GM12801 (cell line): Measurements from ENCODE around the gene SEC11C.

Experiments used
- TF ChIP-seq, protein P1 (sequence below): IDR thresholded peaks from one replicate; pipeline ENCODE4 v1.5.1; 2011; ENCODE audit warnings: control low read depth; ENCODE audit not compliant: insufficient read length; ENCODE audit errors: extremely low read depth

SEC11C gene

DNA sequence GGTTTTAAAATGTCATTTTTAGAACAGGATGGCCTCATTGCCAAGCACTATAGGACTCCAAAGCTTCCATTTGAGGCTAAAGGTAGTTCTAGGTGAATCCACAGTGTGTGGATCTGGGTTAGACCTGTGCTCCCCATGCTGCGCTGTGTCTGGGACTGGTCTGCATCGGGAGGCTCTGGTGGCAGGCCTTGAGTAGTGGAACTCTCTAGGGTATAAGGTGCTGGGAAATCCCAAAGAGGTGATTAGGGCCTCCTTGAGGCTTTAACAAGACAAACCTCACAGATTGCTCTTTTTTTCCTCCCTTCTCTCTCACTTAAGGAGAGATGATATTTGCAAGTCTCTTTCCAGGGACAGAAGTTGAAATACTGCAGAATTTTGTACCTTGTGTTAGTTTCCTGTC is 9.3 kb downstream of the SEC11C start:
- TF ChIP-seq, protein P1, sequence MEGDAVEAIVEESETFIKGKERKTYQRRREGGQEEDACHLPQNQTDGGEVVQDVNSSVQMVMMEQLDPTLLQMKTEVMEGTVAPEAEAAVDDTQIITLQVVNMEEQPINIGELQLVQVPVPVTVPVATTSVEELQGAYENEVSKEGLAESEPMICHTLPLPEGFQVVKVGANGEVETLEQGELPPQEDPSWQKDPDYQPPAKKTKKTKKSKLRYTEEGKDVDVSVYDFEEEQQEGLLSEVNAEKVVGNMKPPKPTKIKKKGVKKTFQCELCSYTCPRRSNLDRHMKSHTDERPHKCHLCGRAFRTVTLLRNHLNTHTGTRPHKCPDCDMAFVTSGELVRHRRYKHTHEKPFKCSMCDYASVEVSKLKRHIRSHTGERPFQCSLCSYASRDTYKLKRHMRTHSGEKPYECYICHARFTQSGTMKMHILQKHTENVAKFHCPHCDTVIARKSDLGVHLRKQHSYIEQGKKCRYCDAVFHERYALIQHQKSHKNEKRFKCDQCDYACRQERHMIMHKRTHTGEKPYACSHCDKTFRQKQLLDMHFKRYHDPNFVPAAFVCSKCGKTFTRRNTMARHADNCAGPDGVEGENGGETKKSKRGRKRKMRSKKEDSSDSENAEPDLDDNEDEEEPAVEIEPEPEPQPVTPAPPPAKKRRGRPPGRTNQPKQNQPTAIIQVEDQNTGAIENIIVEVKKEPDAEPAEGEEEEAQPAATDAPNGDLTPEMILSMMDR: no peak

DNA sequence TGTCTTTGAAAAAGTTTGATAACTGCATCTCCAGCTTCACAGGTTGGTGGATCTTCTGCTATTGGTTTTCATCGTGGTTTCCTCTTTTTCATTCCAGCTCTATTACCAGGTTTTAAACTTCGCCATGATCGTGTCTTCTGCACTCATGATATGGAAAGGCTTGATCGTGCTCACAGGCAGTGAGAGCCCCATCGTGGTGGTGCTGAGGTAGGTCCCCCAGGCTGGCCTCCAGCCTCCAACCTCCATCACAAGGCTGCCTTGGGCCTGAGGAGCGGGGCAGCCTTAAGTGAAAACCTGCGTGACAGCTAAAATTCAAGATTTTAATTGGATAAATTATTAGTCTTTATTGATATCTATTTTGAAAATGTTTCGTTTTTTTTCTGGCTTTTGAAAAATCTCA is 9.7 kb downstream of the SEC11C start:
- TF ChIP-seq, protein P1: no peak

DNA sequence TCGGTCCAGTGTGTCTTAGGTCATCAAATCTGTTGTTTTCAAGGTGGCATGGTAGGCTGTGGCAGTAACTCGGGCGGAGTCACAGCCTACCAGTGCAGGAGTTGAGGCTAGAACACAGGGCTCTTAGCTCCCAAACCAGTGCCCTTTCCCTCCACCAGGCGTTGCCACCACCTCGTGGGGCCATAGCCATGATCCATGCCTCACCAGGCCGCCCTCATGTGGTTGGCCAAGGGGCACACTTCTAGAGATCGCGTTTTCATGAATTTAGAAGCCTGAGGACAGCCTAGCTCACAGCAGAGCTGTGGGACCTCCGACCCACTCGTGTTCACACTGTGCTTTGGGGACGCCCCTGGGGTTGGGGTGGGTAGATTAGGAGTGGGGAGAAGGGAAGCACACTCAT is 10.6 kb downstream of the SEC11C start:
- TF ChIP-seq, protein P1: no peak

DNA sequence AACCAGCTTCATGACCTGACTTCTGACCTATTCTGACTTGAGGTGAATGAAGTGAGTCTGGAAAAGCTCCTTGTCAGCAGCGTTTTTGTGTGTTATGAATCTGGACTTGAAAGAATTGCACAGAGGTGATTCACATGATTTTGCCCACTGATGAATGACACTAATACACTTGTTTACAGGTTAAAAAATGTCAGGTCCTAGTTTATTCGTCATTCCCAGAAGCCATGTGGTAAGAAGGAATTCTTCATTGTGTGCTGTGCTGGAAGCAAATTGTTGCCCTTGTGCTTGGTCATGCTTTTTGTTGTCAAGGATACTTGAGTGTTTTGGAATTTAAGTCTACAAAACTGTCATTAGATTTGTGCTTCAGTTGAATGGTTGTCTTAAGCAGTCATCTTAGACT is 15.5 kb downstream of the SEC11C start:
- TF ChIP-seq, protein P1: no peak

DNA sequence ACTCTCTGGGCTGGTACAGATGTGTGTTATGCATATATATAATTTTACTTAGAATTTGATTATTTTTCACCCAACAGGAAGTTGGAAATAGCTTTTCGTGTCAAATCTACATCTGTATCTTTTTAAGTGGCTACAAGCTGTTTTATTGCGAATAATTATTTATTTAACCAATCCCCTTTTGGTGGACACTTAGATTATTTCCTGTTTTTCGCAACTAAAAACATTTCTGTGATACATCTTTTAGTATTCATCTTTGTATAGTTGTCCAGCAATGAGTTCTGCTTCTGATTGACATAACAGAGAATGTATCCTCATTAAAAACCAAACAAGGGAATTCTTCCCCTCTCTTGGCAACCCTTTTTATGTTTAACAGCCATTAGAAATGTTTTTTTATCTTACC is 16.6 kb downstream of the SEC11C start:
- TF ChIP-seq, protein P1: no peak

DNA sequence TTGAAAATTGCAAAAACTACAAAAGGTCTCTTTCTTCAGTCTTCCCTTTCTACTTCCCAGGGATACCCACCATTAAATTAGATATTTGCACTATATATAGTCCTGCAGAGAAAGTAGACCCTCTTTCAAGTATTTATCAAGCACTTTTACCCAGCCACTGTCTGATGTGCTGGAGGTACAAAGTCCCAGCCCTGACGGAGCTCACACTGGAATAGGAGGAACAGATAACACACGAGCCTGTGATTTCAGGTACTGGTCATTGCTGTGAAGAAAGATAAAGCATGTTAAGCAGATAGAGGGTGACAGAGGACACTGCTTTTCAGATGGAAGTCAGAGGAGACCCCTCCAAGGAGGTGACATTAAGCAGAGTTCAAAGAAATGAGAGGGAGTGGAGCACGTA is 19.6 kb downstream of the SEC11C start:
- TF ChIP-seq, protein P1: no peak

DNA sequence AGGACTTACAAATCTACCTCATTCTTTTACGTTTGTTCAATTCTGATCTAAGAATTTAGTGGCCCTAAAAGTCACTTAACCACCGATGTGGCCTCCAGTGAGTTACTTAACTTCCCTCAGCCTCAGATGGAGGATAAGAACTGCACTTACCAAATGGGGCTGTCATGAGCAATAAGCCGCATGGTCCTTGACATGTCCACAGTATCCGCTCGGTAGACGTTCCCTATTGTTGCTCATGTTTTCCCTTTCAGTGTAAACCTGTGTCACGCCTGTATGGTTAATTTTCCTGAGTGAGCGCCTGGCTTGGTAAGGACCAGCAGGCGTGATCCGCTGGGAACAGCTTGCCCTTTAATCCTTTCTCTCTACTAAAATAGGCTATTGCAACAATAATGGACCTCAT is 20.3 kb downstream of the SEC11C start:
- TF ChIP-seq, protein P1: no peak
